Glutamatergic neuron (in vitro differentiated cells): ENCODE measurements around the gene TMEM59. TPM values are rescaled to one million over a fixed set of nuclear protein-coding genes. Genes with fewer than 3 reads are reported as not detected.
"Not testable (repeated sequence)": the region's sequence is repeated elsewhere in the genome, so short reads cannot be mapped to it uniquely, and the experiment has no call there.

Experiments
- DNase-seq: peaks from one replicate; pipeline ENCODE4 v3.0.0; 2022
- H3K27ac Mint-ChIP-seq: one replicate; pipeline ENCODE4 v1.8.0; 2020; ENCODE audit warnings: mild to moderate bottlenecking, mixed read lengths, inconsistent platforms; ENCODE audit not compliant: unreplicated experiment
- H3K27me3 Mint-ChIP-seq: one replicate; pipeline ENCODE4 v1.8.0; 2020; ENCODE audit warnings: mild to moderate bottlenecking, moderate library complexity, mixed read lengths, inconsistent platforms; ENCODE audit not compliant: unreplicated experiment
- H3K36me3 Mint-ChIP-seq: one replicate; pipeline ENCODE4 v1.8.0; 2020; ENCODE audit warnings: mild to moderate bottlenecking, mixed read lengths, inconsistent platforms; ENCODE audit not compliant: unreplicated experiment
- H3K4me1 Mint-ChIP-seq: one replicate; pipeline ENCODE4 v1.8.0; 2020; ENCODE audit warnings: mild to moderate bottlenecking, low read depth, mixed read lengths, inconsistent platforms; ENCODE audit not compliant: unreplicated experiment
- H3K4me3 Mint-ChIP-seq: one replicate; pipeline ENCODE4 v1.8.0; 2020; ENCODE audit warnings: mild to moderate bottlenecking, mixed read lengths, inconsistent platforms; ENCODE audit not compliant: unreplicated experiment
- H3K9me3 Mint-ChIP-seq: one replicate; pipeline ENCODE4 v1.8.0; 2020; ENCODE audit warnings: mild to moderate bottlenecking, moderate library complexity, mixed read lengths, inconsistent platforms; ENCODE audit not compliant: unreplicated experiment
- CTCF ChIP-seq: fragments of 200-600 bp; sonication (generic); IDR thresholded peaks from one replicate; pipeline ENCODE4 v1.5.0; 2021; ENCODE audit not compliant: partially characterized antibody, unreplicated experiment
- total RNA-seq: library from RNA; stranded (reverse); fragmentation: NEBNext Ultra II Directional; extraction: Animal tissue kit (Norgen Biotek cat#: 25700); gene quantifications from one replicate; pipeline ENCODE4 v1.2.1, GENCODE V29; 2021; ENCODE audit not compliant: unreplicated experiment

Gene TMEM59
- total RNA-seq, 1 donor from 2014 or later, result 309 TPM

- TF ChIP-seq CTCF, result no peak
- H3K27ac Mint-ChIP-seq, result no peak overlapping the region
- no peaks in the 10 kb centered on the region for H3K9me3 Mint-ChIP-seq
- no peak overlapping the region for H3K4me3 Mint-ChIP-seq
- DNase-seq, result no peak
- H3K4me1 Mint-ChIP-seq, result no peaks in the 10 kb centered on the region
- no peaks in the 10 kb centered on the region for H3K36me3 Mint-ChIP-seq
- H3K27me3 Mint-ChIP-seq, result no peaks in the 10 kb centered on the region
These were observed 57.3 kb downstream of the TMEM59 start for GRCh38 chr1:53995683-53996082.

- not testable (repeated sequence) for H3K36me3 Mint-ChIP-seq, DNase-seq, H3K9me3 Mint-ChIP-seq, H3K4me3 Mint-ChIP-seq, H3K4me1 Mint-ChIP-seq, H3K27ac Mint-ChIP-seq, H3K27me3 Mint-ChIP-seq
These were observed 58.5 kb downstream of the TMEM59 start for GRCh38 chr1:53994516-53994915.

GRCh38 chr1:53992085-53992874, 60.7 kb downstream of the TMEM59 start:
- H3K36me3 Mint-ChIP-seq, result no peaks in the 10 kb centered on the region
- no peak overlapping the region for H3K4me3 Mint-ChIP-seq
- H3K27me3 Mint-ChIP-seq, result no peaks in the 10 kb centered on the region
- no peak overlapping the region for H3K27ac Mint-ChIP-seq
- TF ChIP-seq CTCF, result no peak
- no peaks in the 10 kb centered on the region for H3K4me1 Mint-ChIP-seq
- DNase-seq, result no peak
- no peaks in the 10 kb centered on the region for H3K9me3 Mint-ChIP-seq

- TF ChIP-seq CTCF, result no peak
- no peaks in the 10 kb centered on the region for H3K4me1 Mint-ChIP-seq
- H3K9me3 Mint-ChIP-seq, result no peaks in the 10 kb centered on the region
These were observed 65.1 kb downstream of the TMEM59 start for GRCh38 chr1:53987880-53988279.

GRCh38 chr1:53986458-53986857, 66.5 kb downstream of the TMEM59 start:
- H3K4me1 Mint-ChIP-seq, result peaks cover 7% of the 10 kb centered on the region
- H3K27me3 Mint-ChIP-seq, result no peaks in the 10 kb centered on the region
- no peaks in the 10 kb centered on the region for H3K9me3 Mint-ChIP-seq
- TF ChIP-seq CTCF, result no peak
- H3K27ac Mint-ChIP-seq, result no peak overlapping the region
- H3K36me3 Mint-ChIP-seq, result no peaks in the 10 kb centered on the region
- DNase-seq, result no peak
- H3K4me3 Mint-ChIP-seq, result no peak overlapping the region

More at GRCh38 chr1:53987880-53988279, 65.1 kb downstream of the TMEM59 start:
- Mint-ChIP-seq H3K36me3 (no peaks in the 10 kb centered on the region), H3K27me3 (no peaks in the 10 kb centered on the region), H3K27ac (no peak overlapping the region), H3K4me3 (no peak overlapping the region)
- no peak for DNase-seq
